Subcutaneous abdominal adipose tissue (tissue), 5 donors: Measurements from ENCODE around the gene SPACA9.

ENCODE experiments used
- H3K27ac ChIP-seq: one replicate; pipeline ENCODE4 v1.7.0; 2013; ENCODE audit warnings: low read depth, mild to moderate bottlenecking, inconsistent platforms, low read length, moderate library complexity
- H3K27me3 ChIP-seq, 5 donors: one replicate each; pipeline ENCODE4 v1.7.0; 2013; ENCODE audit warnings: low read length in 5 of 5, inconsistent platforms in 1 of 5; ENCODE audit not compliant: control insufficient read depth in 5 of 5, insufficient read depth in 4 of 5
- H3K36me3 ChIP-seq, 5 donors: one replicate each; pipeline ENCODE4 v1.7.0; 2013; ENCODE audit warnings: low read length in 5 of 5; ENCODE audit not compliant: control insufficient read depth in 5 of 5, insufficient read depth in 5 of 5
- H3K4me1 ChIP-seq, 5 donors: one replicate each; pipeline ENCODE4 v1.7.0; 2013; ENCODE audit warnings: low read length in 5 of 5, mild to moderate bottlenecking in 3 of 5, moderate library complexity in 1 of 5; ENCODE audit not compliant: control insufficient read depth in 5 of 5, insufficient read depth in 5 of 5
- H3K4me3 ChIP-seq, 5 donors: one replicate each; pipeline ENCODE4 v1.7.0; 2013; ENCODE audit warnings: low read length in 5 of 5, low read depth in 1 of 5
- H3K9ac ChIP-seq, 5 donors: one replicate each; pipeline ENCODE4 v1.7.0; 2013; ENCODE audit warnings: low read length in 5 of 5, mild to moderate bottlenecking in 4 of 5, moderate library complexity in 3 of 5
- H3K9me3 ChIP-seq, 5 donors: one replicate each; pipeline ENCODE4 v1.7.0; 2013; ENCODE audit warnings: low read length in 5 of 5; ENCODE audit not compliant: control insufficient read depth in 5 of 5
- donor health status: healthy.
- donor health status: healthy.
- donor health status: healthy.
- donor health status: healthy.
- donor health status: healthy.

The SPACA9 gene

GRCh38 chr9:132878695-132879456 lies at the start of gene SPACA9:
Gene SPACA9 (plus strand): TSS chr9:132878898. CDS start chr9:132883948, 5,050 bp downstream.
- Histone ChIP-seq H3K9ac (peak within 1 kb of the TSS in 4 of 5 donors; percentile 87 to 91 (median 90)), H3K36me3 (no peaks in the 10 kb centered on the region), H3K27ac (peak within 1 kb of the TSS; percentile 71), H3K4me3 (peak within 1 kb of the TSS; percentile 84 to 94 (median 91)), H3K9me3 (no peaks in the 10 kb centered on the region), H3K27me3 (no peaks in the 10 kb centered on the region), H3K4me1 (peaks cover 0 to 19% (median 14%) of the 10 kb centered on the region in 5 donors)

GRCh38 chr9:132832171-132832881 lies 46.4 kb upstream of the SPACA9 start:
- H3K36me3 ChIP-seq, result no peaks in the 10 kb centered on the region
- peaks cover 0 to 7% (median 0%) of the 10 kb centered on the region in 5 donors for H3K27me3 ChIP-seq
- no peak overlapping the region for H3K4me3 ChIP-seq
- no peak overlapping the region for H3K9ac ChIP-seq
- no peaks in the 10 kb centered on the region for H3K4me1 ChIP-seq
- no peak overlapping the region for H3K27ac ChIP-seq
- no peaks in the 10 kb centered on the region for H3K9me3 ChIP-seq

- Histone ChIP-seq H3K9ac (no peak overlapping the region), H3K36me3 (no peaks in the 10 kb centered on the region), H3K9me3 (no peaks in the 10 kb centered on the region), H3K4me1 (no peaks in the 10 kb centered on the region), H3K27ac (no peak overlapping the region), H3K4me3 (no peak overlapping the region), H3K27me3 (peaks cover 0 to 7% (median 0%) of the 10 kb centered on the region in 5 donors)
Observed at GRCh38 chr9:132833550-132834121, 45.1 kb upstream of the SPACA9 start.

GRCh38 chr9:132834343-132834742 lies 44.4 kb upstream of the SPACA9 start:
- Histone ChIP-seq H3K9me3 (no peaks in the 10 kb centered on the region), H3K4me1 (no peaks in the 10 kb centered on the region), H3K27me3 (peaks cover 0 to 7% (median 0%) of the 10 kb centered on the region in 5 donors), H3K36me3 (no peaks in the 10 kb centered on the region), H3K27ac (no peak overlapping the region), H3K4me3 (no peak overlapping the region), H3K9ac (no peak overlapping the region)

GRCh38 chr9:132837501-132838286 lies 41.0 kb upstream of the SPACA9 start:
- Histone ChIP-seq H3K27me3 (peaks cover 0 to 4% (median 0%) of the 10 kb centered on the region in 5 donors), H3K4me1 (no peaks in the 10 kb centered on the region), H3K4me3 (no peak overlapping the region), H3K9me3 (no peaks in the 10 kb centered on the region), H3K9ac (no peak overlapping the region), H3K36me3 (no peaks in the 10 kb centered on the region), H3K27ac (no peak overlapping the region)

GRCh38 chr9:132838291-132838690 lies 40.4 kb upstream of the SPACA9 start:
- no peak overlapping the region for H3K27ac ChIP-seq
- no peak overlapping the region for H3K4me3 ChIP-seq
- no peaks in the 10 kb centered on the region for H3K36me3 ChIP-seq
- peaks cover 0 to 4% (median 0%) of the 10 kb centered on the region in 5 donors for H3K27me3 ChIP-seq
- no peaks in the 10 kb centered on the region for H3K4me1 ChIP-seq
- H3K9me3 ChIP-seq, result no peaks in the 10 kb centered on the region
- H3K9ac ChIP-seq, result no peak overlapping the region

- Histone ChIP-seq H3K9ac (no peak overlapping the region), H3K4me3 (no peak overlapping the region), H3K36me3 (no peaks in the 10 kb centered on the region), H3K9me3 (no peaks in the 10 kb centered on the region), H3K27me3 (peaks cover 0 to 2% (median 0%) of the 10 kb centered on the region in 5 donors), H3K4me1 (no peaks in the 10 kb centered on the region), H3K27ac (no peak overlapping the region)
Observed at GRCh38 chr9:132840980-132841379, 37.7 kb upstream of the SPACA9 start.

GRCh38 chr9:132842124-132843044 lies 36.3 kb upstream of the SPACA9 start:
- Histone ChIP-seq H3K4me1 (no peaks in the 10 kb centered on the region), H3K27me3 (peaks cover 0 to 2% (median 0%) of the 10 kb centered on the region in 5 donors), H3K4me3 (no peak overlapping the region), H3K27ac (no peak overlapping the region), H3K9ac (no peak overlapping the region), H3K36me3 (no peaks in the 10 kb centered on the region), H3K9me3 (no peaks in the 10 kb centered on the region)
